ENCODE measurements around the gene LDLR.
A peak's percentile ranks its signal among the peaks of the same experiment; 100 is the strongest.

LDLR gene

DNA sequence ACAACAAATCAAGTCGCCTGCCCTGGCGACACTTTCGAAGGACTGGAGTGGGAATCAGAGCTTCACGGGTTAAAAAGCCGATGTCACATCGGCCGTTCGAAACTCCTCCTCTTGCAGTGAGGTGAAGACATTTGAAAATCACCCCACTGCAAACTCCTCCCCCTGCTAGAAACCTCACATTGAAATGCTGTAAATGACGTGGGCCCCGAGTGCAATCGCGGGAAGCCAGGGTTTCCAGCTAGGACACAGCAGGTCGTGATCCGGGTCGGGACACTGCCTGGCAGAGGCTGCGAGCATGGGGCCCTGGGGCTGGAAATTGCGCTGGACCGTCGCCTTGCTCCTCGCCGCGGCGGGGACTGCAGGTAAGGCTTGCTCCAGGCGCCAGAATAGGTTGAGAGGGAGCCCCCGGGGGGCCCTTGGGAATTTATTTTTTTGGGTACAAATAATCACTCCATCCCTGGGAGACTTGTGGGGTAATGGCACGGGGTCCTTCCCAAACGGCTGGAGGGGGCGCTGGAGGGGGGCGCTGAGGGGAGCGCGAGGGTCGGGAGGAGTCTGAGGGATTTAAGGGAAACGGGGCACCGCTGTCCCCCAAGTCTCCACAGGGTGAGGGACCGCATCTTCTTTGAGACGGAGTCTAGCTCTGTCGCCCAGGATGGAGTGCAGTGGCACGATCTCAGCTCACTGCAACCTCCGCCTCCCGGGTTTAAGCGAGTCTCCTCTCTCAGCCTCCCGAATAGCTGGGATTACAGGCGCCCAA is at the start of gene LDLR:
Gene LDLR (plus strand): TSS at position 210 of the 760 bp plus-strand sequence. CDS start 86 bp downstream, at position 296.
- H3K9me3 ChIP-seq (ENCODE audit: severe bottlenecking): no peaks in the 10 kb centered on the region
- DNase-seq: peak; percentile 92
- H3K27me3 ChIP-seq (ENCODE audit: insufficient read depth, low read depth, severe bottlenecking): no peaks in the 10 kb centered on the region

GRCh38 chr19:11041194-11041593 is 48.1 kb upstream of the LDLR start:
- peaks cover 92% of the 10 kb centered on the region for H3K36me3 ChIP-seq

More for the DNA sequence above, at the start of gene LDLR:
- peak within 1 kb of the TSS; percentile 93 for H3K27ac ChIP-seq
- peak within 1 kb of the TSS; percentile 95 for H3K4me3 ChIP-seq (ENCODE audit: low read depth, low read length)
- H3K36me3 ChIP-seq: peaks cover 43% of the 10 kb centered on the region
- TF ChIP-seq CTCF (IDR thresholded peaks at IDR 0.05; ENCODE audit: low read depth, low read length): no peak

GRCh38 chr19:11041966-11042627 is 47.2 kb upstream of the LDLR start:
- no peak for DNase-seq
- H3K36me3 ChIP-seq: peaks cover 88% of the 10 kb centered on the region
- no peak for TF ChIP-seq CTCF (IDR thresholded peaks at IDR 0.05; ENCODE audit: low read depth, low read length)
- H3K9me3 ChIP-seq (ENCODE audit: severe bottlenecking): no peaks in the 10 kb centered on the region
- no peak overlapping the region for H3K4me3 ChIP-seq (ENCODE audit: low read depth, low read length)
- H3K27me3 ChIP-seq (ENCODE audit: insufficient read depth, low read depth, severe bottlenecking): no peaks in the 10 kb centered on the region
- no peak overlapping the region for H3K27ac ChIP-seq

More at GRCh38 chr19:11041194-11041593, 48.1 kb upstream of the LDLR start:
- no peaks in the 10 kb centered on the region for H3K27me3 ChIP-seq (ENCODE audit: insufficient read depth, low read depth, severe bottlenecking)
- no peak overlapping the region for H3K27ac ChIP-seq
- H3K9me3 ChIP-seq (ENCODE audit: severe bottlenecking): no peaks in the 10 kb centered on the region
- H3K4me3 ChIP-seq (ENCODE audit: low read depth, low read length): no peak overlapping the region
- no peak for TF ChIP-seq CTCF (IDR thresholded peaks at IDR 0.05; ENCODE audit: low read depth, low read length)
- no peak for DNase-seq

GRCh38 chr19:11044431-11044830 is 44.8 kb upstream of the LDLR start:
- Histone ChIP-seq H3K9me3 (ENCODE audit: severe bottlenecking) (no peaks in the 10 kb centered on the region), H3K4me3 (ENCODE audit: low read depth, low read length) (no peak overlapping the region), H3K27ac (no peak overlapping the region), H3K36me3 (peaks cover 87% of the 10 kb centered on the region), H3K27me3 (ENCODE audit: insufficient read depth, low read depth, severe bottlenecking) (no peaks in the 10 kb centered on the region)
- DNase-seq: no peak
- TF ChIP-seq CTCF (IDR thresholded peaks at IDR 0.05; ENCODE audit: low read depth, low read length): no peak

GRCh38 chr19:11045536-11045935 is 43.7 kb upstream of the LDLR start:
- Histone ChIP-seq H3K27me3 (ENCODE audit: insufficient read depth, low read depth, severe bottlenecking) (no peaks in the 10 kb centered on the region), H3K4me3 (ENCODE audit: low read depth, low read length) (no peak overlapping the region), H3K9me3 (ENCODE audit: severe bottlenecking) (no peaks in the 10 kb centered on the region), H3K27ac (no peak overlapping the region), H3K36me3 (peaks cover 89% of the 10 kb centered on the region)
- TF ChIP-seq CTCF (IDR thresholded peaks at IDR 0.05; ENCODE audit: low read depth, low read length): no peak
- no peak for DNase-seq
